Measurements from ENCODE around the gene PVALEF.

DNA sequence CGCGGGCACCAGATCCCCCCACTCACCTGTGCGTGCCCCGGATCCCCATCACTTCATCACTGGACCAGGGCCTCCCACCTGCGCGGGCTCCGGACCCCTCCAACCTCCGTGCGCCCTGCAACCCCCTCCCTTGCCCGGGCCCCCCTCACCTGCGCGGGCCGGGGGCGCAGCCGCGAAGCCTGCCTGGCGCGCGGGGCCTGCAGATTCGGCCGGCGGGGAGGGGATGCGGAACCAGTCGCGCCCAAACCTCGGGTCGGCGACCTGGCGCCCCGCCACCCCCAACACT, 57.3 kb downstream of the PVALEF start:
- TF ChIP-seq RXRA (IDR thresholded peaks at IDR 0.05; ENCODE audit: borderline replicate concordance, low read depth) (no peak), USF2 (IDR thresholded peaks at IDR 0.05; ENCODE audit: borderline replicate concordance, low read depth, low read length) (no peak), CTCF (IDR thresholded peaks at IDR 0.05) (no peak), JUND (IDR thresholded peaks at IDR 0.05) (no peak), GABPA (IDR thresholded peaks at IDR 0.05; ENCODE audit: low read depth) (no peak), ZBTB33 (IDR thresholded peaks at IDR 0.05; ENCODE audit: borderline replicate concordance, low read depth) (no peak), GATA2 (CRISPR knock-in tag; IDR thresholded peaks at IDR 0.05) (no peak), YY1 (IDR thresholded peaks at IDR 0.05; ENCODE audit: low read depth) (no peak), RCOR1 (IDR thresholded peaks at IDR 0.05; ENCODE audit: low read length) (no peak)
